Keratinocyte (primary cell): Measurements from ENCODE around the gene SPTBN1. TPM values are rescaled to one million over a fixed set of nuclear protein-coding genes. Genes with fewer than 3 reads are reported as not detected.

Experiments
- DNase-seq: peaks from one replicate; pipeline ENCODE4 v3.0.0-alpha.2; 2011; ENCODE audit warnings: low read depth, missing footprints, low spot score
- FAIRE-seq: peaks from 2 replicates; lab custom pipeline; 2011; peaks lifted over from hg19 to GRCh38; lab: Jason Lieb, UNC
- H2AFZ ChIP-seq: 2 replicates; pipeline ENCODE4 v1.6.0; 2012; ENCODE audit warnings: low read length, control low read depth, inconsistent platforms; ENCODE audit not compliant: control insufficient read depth
- H3K27ac ChIP-seq: 2 replicates; pipeline ENCODE4 v1.5.1; 2011; ENCODE audit warnings: low read length; ENCODE audit not compliant: control insufficient read depth, insufficient read depth
- H3K27me3 ChIP-seq: 3 replicates; pipeline ENCODE4 v1.6.0; 2011; ENCODE audit warnings: low read length; ENCODE audit not compliant: control insufficient read depth, insufficient read depth; ENCODE audit errors: extremely low read depth
- H3K36me3 ChIP-seq, 2 experiments: 2 replicates in 1 of 2; 3 replicates in 1 of 2; pipeline ENCODE4 v1.5.1; 2011; ENCODE audit warnings: low read length in 2 of 2, mild to moderate bottlenecking in 1 of 2; ENCODE audit not compliant: control insufficient read depth in 2 of 2, insufficient read depth in 2 of 2; ENCODE audit errors: extremely low read depth in 1 of 2
- H3K4me1 ChIP-seq: 3 replicates; pipeline ENCODE4 v1.5.1; 2011; ENCODE audit warnings: low read length; ENCODE audit not compliant: control insufficient read depth, insufficient read depth; ENCODE audit errors: extremely low read depth
- H3K4me2 ChIP-seq: 3 replicates; pipeline ENCODE4 v1.6.0; 2011; ENCODE audit warnings: low read depth, low read length; ENCODE audit not compliant: control insufficient read depth, insufficient read depth; ENCODE audit errors: extremely low read depth
- H3K4me3 ChIP-seq, 3 experiments: fragments of 200-600 bp in 1 of 3; sonication (generic) in 1 of 3; 2 replicates in 2 of 3; 3 replicates in 1 of 3; pipeline ENCODE4 v1.5.1; 2011 to 2016; ENCODE audit warnings: low read length in 3 of 3, mild to moderate bottlenecking in 3 of 3, control low read depth in 2 of 3, inconsistent platforms in 1 of 3, low read depth in 1 of 3, mixed read lengths in 1 of 3, mixed run types in 1 of 3, moderate library complexity in 1 of 3; ENCODE audit not compliant: control insufficient read depth in 2 of 3, insufficient read depth in 2 of 3; ENCODE audit errors: extremely low read depth in 1 of 3
- H3K79me2 ChIP-seq: 2 replicates; pipeline ENCODE4 v1.6.0; 2012; ENCODE audit warnings: low read length; ENCODE audit not compliant: control insufficient read depth, insufficient read depth
- H3K9ac ChIP-seq: 3 replicates; pipeline ENCODE4 v1.6.0; 2011; ENCODE audit warnings: low read length; ENCODE audit not compliant: control insufficient read depth, insufficient read depth; ENCODE audit errors: extremely low read depth
- H3K9me1 ChIP-seq: 3 replicates; pipeline ENCODE4 v1.6.0; 2011; ENCODE audit warnings: low read length; ENCODE audit not compliant: control insufficient read depth, insufficient read depth; ENCODE audit errors: extremely low read depth
- H3K9me3 ChIP-seq: 2 replicates; pipeline ENCODE4 v1.5.1; 2012; ENCODE audit warnings: low read depth, low read length; ENCODE audit not compliant: control insufficient read depth
- H4K20me1 ChIP-seq: 3 replicates; pipeline ENCODE4 v1.6.0; 2011; ENCODE audit warnings: low read length; ENCODE audit not compliant: control insufficient read depth, insufficient read depth; ENCODE audit errors: extremely low read depth
- CTCF ChIP-seq, 3 experiments: IDR thresholded peaks in 1 of 3; conservative IDR thresholded peaks in 1 of 3; optimal IDR thresholded peaks in 1 of 3; 2 replicates in 2 of 3; 3 replicates in 1 of 3; pipeline versions ENCODE3 to v1.5.1; 2011; ENCODE audit warnings: low read length in 3 of 3, mild to moderate bottlenecking in 3 of 3, moderate library complexity in 2 of 3, control low read depth in 1 of 3, inconsistent platforms in 1 of 3; ENCODE audit not compliant: insufficient read depth in 2 of 3; ENCODE audit errors: extremely low read depth in 1 of 3
- EZH2 ChIP-seq: IDR thresholded peaks from one replicate; pipeline ENCODE4 v1.6.1; 2012; ENCODE audit warnings: inconsistent platforms, mild to moderate bottlenecking, low read length, moderate library complexity
- dilution Hi-C: fragments of 300-500 bp; cut with MboI; formaldehyde crosslinking; loops from one replicate; pipeline ENCODE4 v1.7.0; 2020; ENCODE audit warnings: low sequenced_read_pairs; ENCODE audit not compliant: extremely low pct_ligation_motif_present
- polyA plus RNA-seq, 5 experiments: library from polyadenylated mRNA; depleted of rRNA in 3 of 5; stranded (reverse) in 3 of 5; stranded (forward) in 1 of 5; unstranded in 1 of 5; fragments of >200 nt; gene quantifications; 1 replicate in 1 of 5; 2 replicates in 3 of 5; 3 replicates in 1 of 5; pipeline versions ENCODE4 v1.2.1 to v1.2.3, GENCODE V29; 2011 to 2012; ENCODE audit warnings: missing spikeins in 2 of 5, low read depth in 1 of 5, low replicate concordance in 1 of 5

The SPTBN1 gene
- polyA plus RNA-seq, 1 donor (not counting 4 experiments of a cell fraction or from before 2014, with no cell fraction given), result 40.0 TPM

GRCh38 chr2:54663424-54664030, 207.4 kb downstream of the SPTBN1 start:
- TF ChIP-seq EZH2, result no peak
- TF ChIP-seq CTCF (optimal IDR thresholded peaks at IDR 0.05 in 1 of 3, IDR thresholded peaks at IDR 0.05 in 1 of 3, conservative IDR thresholded peaks at IDR 0.05 in 1 of 3; ENCODE audit: extremely low read depth in 1 of 3, insufficient read depth in 2 of 3, low read length in 3 of 3), result no peak

GRCh38 chr2:54664238-54664786, 208.2 kb downstream of the SPTBN1 start:
- H3K9me3 ChIP-seq, result no peaks in the 10 kb centered on the region
- H3K27me3 ChIP-seq, result no peaks in the 10 kb centered on the region
- no peak overlapping the region for H3K27ac ChIP-seq
- DNase-seq, result no peak
- dilution Hi-C loops, result no loop called here
- no peak overlapping the region for H3K4me3 ChIP-seq
- no peak for TF ChIP-seq EZH2
- no peak for TF ChIP-seq CTCF (optimal IDR thresholded peaks at IDR 0.05 in 1 of 3, IDR thresholded peaks at IDR 0.05 in 1 of 3, conservative IDR thresholded peaks at IDR 0.05 in 1 of 3; ENCODE audit: extremely low read depth in 1 of 3, insufficient read depth in 2 of 3, low read length in 3 of 3)
- H3K79me2 ChIP-seq, result no peaks in the 10 kb centered on the region
- H4K20me1 ChIP-seq, result no peaks in the 10 kb centered on the region
- FAIRE-seq, result no peak
- peaks cover 14% of the 10 kb centered on the region for H3K4me1 ChIP-seq
- H3K36me3 ChIP-seq, result peaks cover 29 to 36% of the 10 kb centered on the region in 2 experiments
- no peak overlapping the region for H3K9ac ChIP-seq
- no peak overlapping the region for H2AFZ ChIP-seq
- H3K4me2 ChIP-seq, result no peak overlapping the region
- no peaks in the 10 kb centered on the region for H3K9me1 ChIP-seq

More at GRCh38 chr2:54663424-54664030, 207.4 kb downstream of the SPTBN1 start:
- Histone ChIP-seq H3K4me1 (peaks cover 13% of the 10 kb centered on the region), H3K9me3 (no peaks in the 10 kb centered on the region), H3K9ac (no peak overlapping the region), H3K36me3 (peaks cover 35 to 44% of the 10 kb centered on the region in 2 experiments), H2AFZ (no peak overlapping the region), H4K20me1 (no peaks in the 10 kb centered on the region), H3K27me3 (no peaks in the 10 kb centered on the region), H3K9me1 (no peaks in the 10 kb centered on the region), H3K27ac (no peak overlapping the region), H3K79me2 (no peaks in the 10 kb centered on the region), H3K4me2 (no peak overlapping the region), H3K4me3 (no peak overlapping the region)
- no peak for DNase-seq
- dilution Hi-C loops, result no loop called here
- FAIRE-seq, result no peak
